Measurements from ENCODE around the gene IGSF9B.

DNA sequence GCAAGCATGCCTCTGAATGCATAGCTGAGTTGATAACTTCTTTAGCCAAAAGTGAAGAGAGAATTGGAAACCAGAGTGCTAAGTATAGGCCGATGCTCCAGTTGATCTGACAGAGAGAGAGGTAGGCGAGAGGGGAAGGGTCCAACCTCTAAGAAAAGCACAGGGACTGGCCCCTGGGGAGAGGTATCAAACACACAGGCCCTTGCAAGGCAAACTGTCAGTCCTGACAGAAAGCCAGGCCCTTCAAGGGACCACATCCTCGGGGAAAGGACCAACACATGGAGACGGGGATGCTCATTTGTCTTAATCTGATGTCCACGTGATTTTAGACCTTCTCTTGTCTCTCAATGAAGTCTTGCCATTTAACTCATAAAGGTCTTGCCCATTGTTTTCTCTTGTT, 67.6 kb downstream of the IGSF9B start:
- TF ChIP-seq, protein P1, sequence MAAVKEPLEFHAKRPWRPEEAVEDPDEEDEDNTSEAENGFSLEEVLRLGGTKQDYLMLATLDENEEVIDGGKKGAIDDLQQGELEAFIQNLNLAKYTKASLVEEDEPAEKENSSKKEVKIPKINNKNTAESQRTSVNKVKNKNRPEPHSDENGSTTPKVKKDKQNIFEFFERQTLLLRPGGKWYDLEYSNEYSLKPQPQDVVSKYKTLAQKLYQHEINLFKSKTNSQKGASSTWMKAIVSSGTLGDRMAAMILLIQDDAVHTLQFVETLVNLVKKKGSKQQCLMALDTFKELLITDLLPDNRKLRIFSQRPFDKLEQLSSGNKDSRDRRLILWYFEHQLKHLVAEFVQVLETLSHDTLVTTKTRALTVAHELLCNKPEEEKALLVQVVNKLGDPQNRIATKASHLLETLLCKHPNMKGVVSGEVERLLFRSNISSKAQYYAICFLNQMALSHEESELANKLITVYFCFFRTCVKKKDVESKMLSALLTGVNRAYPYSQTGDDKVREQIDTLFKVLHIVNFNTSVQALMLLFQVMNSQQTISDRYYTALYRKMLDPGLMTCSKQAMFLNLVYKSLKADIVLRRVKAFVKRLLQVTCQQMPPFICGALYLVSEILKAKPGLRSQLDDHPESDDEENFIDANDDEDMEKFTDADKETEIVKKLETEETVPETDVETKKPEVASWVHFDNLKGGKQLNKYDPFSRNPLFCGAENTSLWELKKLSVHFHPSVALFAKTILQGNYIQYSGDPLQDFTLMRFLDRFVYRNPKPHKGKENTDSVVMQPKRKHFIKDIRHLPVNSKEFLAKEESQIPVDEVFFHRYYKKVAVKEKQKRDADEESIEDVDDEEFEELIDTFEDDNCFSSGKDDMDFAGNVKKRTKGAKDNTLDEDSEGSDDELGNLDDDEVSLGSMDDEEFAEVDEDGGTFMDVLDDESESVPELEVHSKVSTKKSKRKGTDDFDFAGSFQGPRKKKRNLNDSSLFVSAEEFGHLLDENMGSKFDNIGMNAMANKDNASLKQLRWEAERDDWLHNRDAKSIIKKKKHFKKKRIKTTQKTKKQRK (IDR thresholded peaks at IDR 0.05; ENCODE audit: borderline replicate concordance, low read depth, low read length): no peak
- no peak for TF ChIP-seq ZFP91 (CRISPR knock-in tag; IDR thresholded peaks at IDR 0.05)
- TF ChIP-seq CC2D1A (IDR thresholded peaks at IDR 0.05): no peak
- TF ChIP-seq, protein P2, sequence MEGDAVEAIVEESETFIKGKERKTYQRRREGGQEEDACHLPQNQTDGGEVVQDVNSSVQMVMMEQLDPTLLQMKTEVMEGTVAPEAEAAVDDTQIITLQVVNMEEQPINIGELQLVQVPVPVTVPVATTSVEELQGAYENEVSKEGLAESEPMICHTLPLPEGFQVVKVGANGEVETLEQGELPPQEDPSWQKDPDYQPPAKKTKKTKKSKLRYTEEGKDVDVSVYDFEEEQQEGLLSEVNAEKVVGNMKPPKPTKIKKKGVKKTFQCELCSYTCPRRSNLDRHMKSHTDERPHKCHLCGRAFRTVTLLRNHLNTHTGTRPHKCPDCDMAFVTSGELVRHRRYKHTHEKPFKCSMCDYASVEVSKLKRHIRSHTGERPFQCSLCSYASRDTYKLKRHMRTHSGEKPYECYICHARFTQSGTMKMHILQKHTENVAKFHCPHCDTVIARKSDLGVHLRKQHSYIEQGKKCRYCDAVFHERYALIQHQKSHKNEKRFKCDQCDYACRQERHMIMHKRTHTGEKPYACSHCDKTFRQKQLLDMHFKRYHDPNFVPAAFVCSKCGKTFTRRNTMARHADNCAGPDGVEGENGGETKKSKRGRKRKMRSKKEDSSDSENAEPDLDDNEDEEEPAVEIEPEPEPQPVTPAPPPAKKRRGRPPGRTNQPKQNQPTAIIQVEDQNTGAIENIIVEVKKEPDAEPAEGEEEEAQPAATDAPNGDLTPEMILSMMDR (IDR thresholded peaks at IDR 0.05 in 2 of 3, conservative IDR thresholded peaks at IDR 0.05 in 1 of 3; ENCODE audit: insufficient read depth in 2 of 3, low read depth in 1 of 3, low read length in 3 of 3): no peak
- TF ChIP-seq HDAC2 (IDR thresholded peaks at IDR 0.05): no peak
- no peak for TF ChIP-seq JUND (IDR thresholded peaks at IDR 0.05; ENCODE audit: borderline replicate concordance, low read depth, low read length)
- no peak for TF ChIP-seq JUND (tag; IDR thresholded peaks at IDR 0.05; ENCODE audit: borderline replicate concordance, low read depth, low read length)
- no peak for TF ChIP-seq MYC (IDR thresholded peaks at IDR 0.05; ENCODE audit: low read depth, low read length)
- no peak for TF ChIP-seq MYC (CRISPR knock-in tag; IDR thresholded peaks at IDR 0.05; ENCODE audit: borderline replicate concordance, low read depth)
- no peak for TF ChIP-seq JUN (IDR thresholded peaks at IDR 0.05; ENCODE audit: borderline replicate concordance, low read depth, low read length)
- no peak for TF ChIP-seq JUN (CRISPR knock-in tag; IDR thresholded peaks at IDR 0.05; ENCODE audit: borderline replicate concordance)
- TF ChIP-seq MAFG (tag; conservative IDR thresholded peaks at IDR 0.05): no peak
